K562 (cell line): ENCODE data around the gene TMEM63C. TPM values are rescaled to one million over a fixed set of nuclear protein-coding genes. Genes with fewer than 3 reads are reported as not detected.

Source experiments
- ATAC-seq: fragments of 200-7000 bp; cut with Tn5 transposase; 3 replicates; pipeline ENCODE4 v1.9.1; 2020; ENCODE audit warnings: moderate library complexity
- BruUV-seq: library from RNA; stranded (reverse); fragments of 400-500 nt; replicated peaks from 2 replicates; lab custom pipeline; 2021; lab: Mats Ljungman, UMichigan
- CTCF ChIA-PET: fragments of 300-600 bp; formaldehyde crosslinking; extraction: SDS; loops from one replicate; lab custom pipeline; 2021; ENCODE audit warnings: low intra/inter-chr PET ratio; lab: Yijun Ruan, JAX
- POLR2A ChIA-PET: fragments of 300-600, 350-650 bp; sonication (Branson Sonifier 250); formaldehyde crosslinking; extraction: SDS; loops from one replicate; lab custom pipeline; 2021; ENCODE audit warnings: antibody characterized with exemption, inconsistent platforms; lab: Yijun Ruan, JAX
- DNase-seq, 4 experiments: peaks; one replicate each; pipeline versions ENCODE4 v3.0.0 to v3.0.0-alpha.2; 2011 to 2018; ENCODE audit warnings: low spot score in 3 of 4, mixed read lengths in 3 of 4; ENCODE audit errors: extremely low read depth in 1 of 4
- FAIRE-seq: peaks from 2 replicates; lab custom pipeline; 2011; peaks lifted over from hg19 to GRCh38; lab: Jason Lieb, UNC
- H2AFZ ChIP-seq: 2 replicates; pipeline ENCODE4 v1.6.0; 2011; ENCODE audit warnings: low read depth, low read length, control low read depth, inconsistent platforms
- H3K27ac ChIP-seq: fragments of 200-600 bp; 3 replicates; pipeline ENCODE4 v1.8.0; 2011; ENCODE audit warnings: low read depth, mild to moderate bottlenecking, control low read depth, inconsistent platforms, low read length, moderate library complexity, mixed read lengths; ENCODE audit errors: extremely low read depth
- H3K27me3 ChIP-seq, 2 experiments: fragments of 300-600 bp in 1 of 2; 2 replicates in 1 of 2; 3 replicates in 1 of 2; pipeline versions ENCODE4 v1.6.0 to v1.8.0; 2011; ENCODE audit warnings: inconsistent platforms in 2 of 2, low read length in 2 of 2, mild to moderate bottlenecking in 1 of 2, mixed read lengths in 1 of 2, moderate library complexity in 1 of 2; ENCODE audit not compliant: control insufficient read depth in 2 of 2, insufficient read depth in 2 of 2
- H3K36me3 ChIP-seq: fragments of 300-600 bp; 3 replicates; pipeline ENCODE4 v1.8.0; 2011; ENCODE audit warnings: mild to moderate bottlenecking, low read length, inconsistent platforms; ENCODE audit not compliant: control insufficient read depth, insufficient read depth
- H3K4me1 ChIP-seq, 2 experiments: fragments of 200-600 bp in 1 of 2; replicated peaks in 1 of 2; 2 replicates in 1 of 2; 3 replicates in 1 of 2; pipeline versions ENCODE4 v1.5.1 to v1.8.0; 2011; ENCODE audit warnings: inconsistent platforms in 2 of 2, low read length in 2 of 2, mild to moderate bottlenecking in 1 of 2, mixed read lengths in 1 of 2, moderate library complexity in 1 of 2; ENCODE audit not compliant: control insufficient read depth in 2 of 2, insufficient read depth in 2 of 2
- H3K4me2 ChIP-seq: 2 replicates; pipeline ENCODE4 v1.6.1; 2011; ENCODE audit warnings: low read length, control low read depth, inconsistent platforms, mixed read lengths; ENCODE audit not compliant: insufficient read depth
- H3K4me3 ChIP-seq: fragments of 200-600 bp; sonication (generic), shearing (Covaris generic); 2 replicates; pipeline ENCODE4 v1.5.1; 2016; ENCODE audit warnings: control low read depth, inconsistent platforms
- H3K79me2 ChIP-seq: fragments of 200-600 bp; 3 replicates; pipeline ENCODE4 v1.8.0; 2011; ENCODE audit warnings: low read length, inconsistent platforms; ENCODE audit not compliant: control insufficient read depth, insufficient read depth
- H3K9ac ChIP-seq, 2 experiments: 2 replicates each; pipeline versions ENCODE4 v1.6.0 to v1.6.1; 2011; ENCODE audit warnings: low read depth in 2 of 2, low read length in 2 of 2, control low read depth in 1 of 2, inconsistent platforms in 1 of 2, mild to moderate bottlenecking in 1 of 2, mixed read lengths in 1 of 2; ENCODE audit not compliant: insufficient read depth in 1 of 2
- H3K9me1 ChIP-seq: one replicate; pipeline ENCODE4 v1.6.0; 2011; ENCODE audit warnings: inconsistent platforms, mild to moderate bottlenecking, low read length, moderate library complexity; ENCODE audit not compliant: control insufficient read depth, insufficient read depth
- H3K9me3 ChIP-seq: replicated peaks from 2 replicates; pipeline ENCODE4 v1.5.1; 2011; ENCODE audit warnings: low read depth, low read length, inconsistent platforms; ENCODE audit not compliant: control insufficient read depth, insufficient read depth
- H4K20me1 ChIP-seq: replicated peaks from 2 replicates; pipeline ENCODE4 v1.6.1; 2011; ENCODE audit warnings: low read length, inconsistent platforms, mixed read lengths; ENCODE audit not compliant: control insufficient read depth, insufficient read depth
- ARID3B ChIP-seq: fragments of 250-450 bp; sonication (Bioruptor Pico); IDR thresholded peaks from 2 replicates; pipeline ENCODE4 v1.4.0; 2020; ENCODE audit warnings: borderline replicate concordance
- COPS2 ChIP-seq: fragments of 450-650 bp; conservative IDR thresholded peaks from 2 replicates; pipeline ENCODE4 v1.6.1; 2016; ENCODE audit warnings: mild to moderate bottlenecking, moderate library complexity
- FOXA3 ChIP-seq, 2 experiments: fragments of 450-650 bp in 1 of 2; sonication (generic) in 1 of 2; formaldehyde crosslinking; IDR thresholded peaks in 1 of 2; conservative IDR thresholded peaks in 1 of 2; 2 replicates each; pipeline versions ENCODE4 v1.4.0 to v1.8.0; 2020 to 2022; ENCODE audit warnings: mild to moderate bottlenecking in 2 of 2, missing genetic modification reagents in 1 of 2
- MLLT1 ChIP-seq, 2 experiments: fragments of 450-650 bp; IDR thresholded peaks; 2 replicates each; pipeline ENCODE4 v1.6.1; 2016
- NEUROD1 ChIP-seq: fragments of 150-350 bp; IDR thresholded peaks from 2 replicates; pipeline ENCODE4 v1.6.1; 2014; ENCODE audit warnings: borderline replicate concordance, low read length, low read depth; ENCODE audit not compliant: partially characterized antibody
- NFXL1 ChIP-seq: fragments of 450-650 bp; formaldehyde crosslinking; IDR thresholded peaks from 2 replicates; pipeline ENCODE4 v1.4.0; 2021; ENCODE audit warnings: mild to moderate bottlenecking
- PATZ1 ChIP-seq: fragments of 250-450 bp; sonication (Bioruptor Pico); IDR thresholded peaks from 2 replicates; pipeline ENCODE4 v1.5.0; 2020; ENCODE audit warnings: mild to moderate bottlenecking, borderline replicate concordance
- PPARD ChIP-seq: fragments of 250-450 bp; sonication (Bioruptor Pico); IDR thresholded peaks from 2 replicates; pipeline ENCODE4 v1.8.0; 2022; ENCODE audit warnings: inconsistent platforms, mild to moderate bottlenecking, moderate library complexity
- TFAP4 ChIP-seq: sonication (generic); formaldehyde crosslinking; IDR thresholded peaks from 2 replicates; pipeline ENCODE4 v1.8.0; 2022; ENCODE audit warnings: missing genetic modification reagents, mild to moderate bottlenecking, moderate library complexity, borderline replicate concordance
- ZNF830 ChIP-seq: fragments of 250-450 bp; sonication (Bioruptor Pico); IDR thresholded peaks from 2 replicates; pipeline ENCODE4 v1.5.0; 2021; ENCODE audit warnings: mild to moderate bottlenecking
- WGBS: fragments of 100-300 bp; shearing (Covaris generic); methylation state at CpG from one replicate; pipeline ENCODE4 v1.1.6; 2016; ENCODE audit warnings: low coverage, mixed read lengths; ENCODE audit not compliant: insufficient coverage; ENCODE audit errors: missing lambda C conversion rate; 5-methylcytosine and 5-hydroxymethylcytosine counted together
- in situ Hi-C: fragments of 300-500 bp; cut with MboI; formaldehyde crosslinking; loops from 4 replicates; pipeline ENCODE4 v1.15.0; 2018; ENCODE audit warnings: inconsistent platforms, mixed read lengths
- intact Hi-C: fragments of 100-400 bp; cut with micrococcal nuclease; formaldehyde crosslinking; loops from 2 replicates; pipeline ENCODE4 v1.14.2; 2022
- polyA plus RNA-seq, 8 experiments: library from polyadenylated mRNA; depleted of rRNA in 4 of 8; stranded (reverse) in 5 of 8; unstranded in 3 of 8; fragments of >200 nt; fragmentation: Nextera tagmentation in 2 of 8; fragmentation: Illumina TruSeq in 1 of 8; extraction: Ambion mirVana in 2 of 8; extraction: Trizol in 1 of 8; gene quantifications; 2 replicates each; pipeline versions ENCODE4 v1.2.1 to v1.2.3, GENCODE V29; 2011 to 2014; ENCODE audit warnings: inconsistent platforms in 1 of 8, missing spikeins in 1 of 8
- total RNA-seq, 7 experiments: library from RNA; depleted of rRNA in 6 of 7; stranded (reverse); fragments of >200 nt in 6 of 7; fragmentation: Illumina TruSeq in 2 of 7; extraction: Trizol in 2 of 7; gene quantifications; 2 replicates each; pipeline versions ENCODE4 v1.2.1 to v1.2.3, GENCODE V29; 2011 to 2021; ENCODE audit warnings: low replicate concordance in 1 of 7

Gene TMEM63C
- total and polyA plus RNA-seq, 9 of the 15 experiments (the other 6 are each of a cell fraction or from before 2014, with no cell fraction given) = 0.07 TPM; not detected in 8

- DNase-seq (no peak), ATAC-seq (no peak), FAIRE-seq (no peak)
- WGBS = 6% methylated on average over 6 of the region's 6 CpGs
- Histone ChIP-seq H3K4me2 (no peak overlapping the region), H3K4me1 (no peaks in the 10 kb centered on the region), H3K9me1 (no peaks in the 10 kb centered on the region), H3K9ac (no peak overlapping the region), H4K20me1 (peaks cover 5% of the 10 kb centered on the region; the same call in 1 of the 2 replicates), H3K9me3 (no peaks in the 10 kb centered on the region), H3K79me2 (no peaks in the 10 kb centered on the region), H3K27me3 (peaks cover 0 to 49% of the 10 kb centered on the region in 2 experiments; a peak in 3 of 5 replicates), H3K4me3 (no peak overlapping the region), H3K27ac (no peak overlapping the region), H2AFZ (no peak overlapping the region), H3K36me3 (no peaks in the 10 kb centered on the region)
- no TSS peak for BruUV-seq
- intact Hi-C loops = no loop called here
- in situ Hi-C loops = no loop called here
- ChIA-PET POLR2A (no interaction called here), CTCF (no interaction called here)
- TF ChIP-seq ZNF830 (CRISPR knock-in tag) (no peak), PATZ1 (CRISPR knock-in tag) (no peak), PPARD (CRISPR knock-in tag) (no peak), NFXL1 (CRISPR knock-in tag) (no peak), COPS2 (no peak), ARID3B (CRISPR knock-in tag) (no peak), MLLT1 (IDR thresholded peaks at IDR 0.05) (no peak), NEUROD1 (no peak), FOXA3 (CRISPR knock-in tag; conservative IDR thresholded peaks at IDR 0.05 in 1 of 2, IDR thresholded peaks at IDR 0.05 in 1 of 2) (no peak), TFAP4 (CRISPR knock-in tag) (no peak)
Measured at GRCh38 chr14:77250927-77251326, 69.3 kb downstream of the TMEM63C start.
